Naive B cell (primary cell): Measurements from ENCODE around the gene LHFPL2. TPM values are rescaled to one million over a fixed set of nuclear protein-coding genes. Genes with fewer than 3 reads are reported as not detected.
"Not testable (repeated sequence)": the region's sequence is repeated elsewhere in the genome, so short reads cannot be mapped to it uniquely, and the experiment has no call there.

Experiments used
- ATAC-seq, 2 donors: fragments of 150-1000 bp; cut with Tn5 transposase; 2 replicates each; pipeline ENCODE4 v1.10.0; 2021; ENCODE audit warnings: low read depth in 2 of 2, mild to moderate bottlenecking in 2 of 2, moderate library complexity in 2 of 2
- DNase-seq: peaks from one replicate; pipeline ENCODE4 v3.0.0; 2022
- H3K27ac Mint-ChIP-seq, 6 donors: one replicate each; pipeline ENCODE4 v1.8.0; 2020 to 2022; ENCODE audit warnings: mild to moderate bottlenecking in 6 of 6, mixed read lengths in 6 of 6, moderate library complexity in 5 of 6, inconsistent platforms in 2 of 6
- H3K27me3 Mint-ChIP-seq, 3 donors: one replicate each; pipeline ENCODE4 v1.8.0; 2021 to 2022; ENCODE audit warnings: mixed read lengths in 3 of 3, mild to moderate bottlenecking in 1 of 3
- H3K36me3 Mint-ChIP-seq, 2 donors: one replicate each; pipeline ENCODE4 v1.8.0; 2020 to 2022; ENCODE audit warnings: mixed read lengths in 2 of 2, inconsistent platforms in 1 of 2, mild to moderate bottlenecking in 1 of 2
- H3K4me1 Mint-ChIP-seq, 3 donors: one replicate each; pipeline ENCODE4 v1.8.0; 2020 to 2022; ENCODE audit warnings: mixed read lengths in 3 of 3, inconsistent platforms in 1 of 3, mild to moderate bottlenecking in 1 of 3, moderate library complexity in 1 of 3
- H3K4me3 Mint-ChIP-seq, 8 donors: one replicate each; pipeline ENCODE4 v1.8.0; 2020 to 2022; ENCODE audit warnings: mild to moderate bottlenecking in 8 of 8, mixed read lengths in 8 of 8, moderate library complexity in 8 of 8, inconsistent platforms in 2 of 8
- H3K9me3 Mint-ChIP-seq, 7 donors: one replicate each; pipeline ENCODE4 v1.8.0; 2020 to 2022; ENCODE audit warnings: mixed read lengths in 7 of 7, mild to moderate bottlenecking in 5 of 7, inconsistent platforms in 2 of 7, moderate library complexity in 1 of 7
- polyA plus RNA-seq, 6 donors: library from polyadenylated mRNA; unstranded; fragments of 300-500 nt; fragmentation: Illumina TruSeq; gene quantifications; one replicate each; pipeline ENCODE4 v1.2.3, GENCODE V29; 2021; ENCODE audit warnings: low read depth in 6 of 6

The LHFPL2 gene
- polyA plus RNA-seq, 6 donors from 2014 or later, result 8.1 to 15.0 (median 12.3) TPM

GRCh38 chr5:78675956-78676730 is 27.6 kb upstream of the LHFPL2 start:
- ATAC-seq, result no peak

GRCh38 chr5:78673827-78674226 is 25.3 kb upstream of the LHFPL2 start:
- H3K36me3 Mint-ChIP-seq, ATAC-seq, H3K27ac Mint-ChIP-seq, H3K4me3 Mint-ChIP-seq, H3K27me3 Mint-ChIP-seq, H3K9me3 Mint-ChIP-seq, H3K4me1 Mint-ChIP-seq, DNase-seq: not testable (repeated sequence)

More at GRCh38 chr5:78675956-78676730, 27.6 kb upstream of the LHFPL2 start:
- Mint-ChIP-seq H3K27me3 (peaks cover 0 to 7% (median 5%) of the 10 kb centered on the region in 3 donors), H3K9me3 (peaks cover 0 to 2% (median 0%) of the 10 kb centered on the region in 7 donors), H3K4me3 (no peak overlapping the region), H3K36me3 (peaks cover 0 to 5% of the 10 kb centered on the region in 2 donors), H3K4me1 (peaks cover 0 to 2% (median 0%) of the 10 kb centered on the region in 3 donors), H3K27ac (no peak overlapping the region)
- DNase-seq, result no peak

- Mint-ChIP-seq H3K27ac (no peak overlapping the region), H3K4me1 (peaks cover 11 to 16% (median 15%) of the 10 kb centered on the region in 3 donors), H3K36me3 (peaks cover 0 to 5% of the 10 kb centered on the region in 2 donors), H3K4me3 (no peak overlapping the region), H3K27me3 (peaks cover 0 to 7% (median 5%) of the 10 kb centered on the region in 3 donors), H3K9me3 (peaks cover 0 to 6% (median 1%) of the 10 kb centered on the region in 7 donors)
- DNase-seq (no peak), ATAC-seq (no peak)
These were observed 23.6 kb upstream of the LHFPL2 start for GRCh38 chr5:78672154-78672553.

- H3K36me3 Mint-ChIP-seq, result peaks cover 0 to 5% of the 10 kb centered on the region in 2 donors
These were observed 23.0 kb upstream of the LHFPL2 start for GRCh38 chr5:78671609-78672008.

GRCh38 chr5:78670701-78671269 is 22.2 kb upstream of the LHFPL2 start:
- peaks cover 0 to 10% (median 5%) of the 10 kb centered on the region in 3 donors for H3K27me3 Mint-ChIP-seq
- ATAC-seq (no peak), DNase-seq (no peak)
- H3K27ac Mint-ChIP-seq, result peak overlapping the region in 1 of 6 donors; percentile 56
- peaks cover 0 to 5% of the 10 kb centered on the region in 2 donors for H3K36me3 Mint-ChIP-seq
- peaks cover 0 to 6% (median 1%) of the 10 kb centered on the region in 7 donors for H3K9me3 Mint-ChIP-seq
- no peak overlapping the region for H3K4me3 Mint-ChIP-seq
- H3K4me1 Mint-ChIP-seq, result peaks cover 11 to 16% (median 15%) of the 10 kb centered on the region in 3 donors

More at GRCh38 chr5:78671609-78672008, 23.0 kb upstream of the LHFPL2 start:
- no peak overlapping the region for H3K4me3 Mint-ChIP-seq
- no peak overlapping the region for H3K27ac Mint-ChIP-seq
- peaks cover 11 to 16% (median 15%) of the 10 kb centered on the region in 3 donors for H3K4me1 Mint-ChIP-seq
- no peak for DNase-seq
- H3K27me3 Mint-ChIP-seq, result peaks cover 0 to 7% (median 5%) of the 10 kb centered on the region in 3 donors
- peaks cover 0 to 6% (median 1%) of the 10 kb centered on the region in 7 donors for H3K9me3 Mint-ChIP-seq
- no peak for ATAC-seq

- no peak overlapping the region for H3K4me3 Mint-ChIP-seq
- H3K9me3 Mint-ChIP-seq, result peaks cover 0 to 6% (median 1%) of the 10 kb centered on the region in 7 donors
- peaks cover 0 to under 1% of the 10 kb centered on the region in 2 donors for H3K36me3 Mint-ChIP-seq
- H3K27ac Mint-ChIP-seq, result peak overlapping the region in 3 of 6 donors; percentile 80 to 92 (median 85)
- peaks cover 0 to 10% (median 5%) of the 10 kb centered on the region in 3 donors for H3K27me3 Mint-ChIP-seq
- H3K4me1 Mint-ChIP-seq, result peaks cover 11 to 16% (median 15%) of the 10 kb centered on the region in 3 donors
- ATAC-seq, result no peak
- no peak for DNase-seq
These were observed 20.8 kb upstream of the LHFPL2 start for GRCh38 chr5:78669331-78669730.

GRCh38 chr5:78667461-78668103 is 19.0 kb upstream of the LHFPL2 start:
- no peaks in the 10 kb centered on the region for H3K36me3 Mint-ChIP-seq
- peaks cover 11 to 16% (median 15%) of the 10 kb centered on the region in 3 donors for H3K4me1 Mint-ChIP-seq
- DNase-seq (no peak), ATAC-seq (no peak)
- H3K27me3 Mint-ChIP-seq, result peaks cover 0 to 9% (median 4%) of the 10 kb centered on the region in 3 donors
- H3K4me3 Mint-ChIP-seq, result peak overlapping the region in 1 of 8 donors; percentile 33
- H3K27ac Mint-ChIP-seq, result peak overlapping the region in 1 of 6 donors; percentile 9
- peaks cover 0 to 6% (median 1%) of the 10 kb centered on the region in 7 donors for H3K9me3 Mint-ChIP-seq

GRCh38 chr5:78666975-78667374 is 18.4 kb upstream of the LHFPL2 start:
- not testable (repeated sequence) for DNase-seq, H3K36me3 Mint-ChIP-seq, ATAC-seq, H3K27ac Mint-ChIP-seq, H3K27me3 Mint-ChIP-seq, H3K9me3 Mint-ChIP-seq
- H3K4me3 Mint-ChIP-seq, result peak overlapping the region in 1 of 8 donors; percentile 33
- H3K4me1 Mint-ChIP-seq, result peaks cover 11 to 16% (median 15%) of the 10 kb centered on the region in 3 donors

- DNase-seq (no peak), ATAC-seq (no peak)
- Mint-ChIP-seq H3K27ac (peak overlapping the region in 1 of 6 donors; percentile 43), H3K4me3 (no peak overlapping the region), H3K4me1 (peaks cover 11 to 19% (median 16%) of the 10 kb centered on the region in 3 donors), H3K36me3 (no peaks in the 10 kb centered on the region), H3K27me3 (peaks cover 0 to 9% (median 0%) of the 10 kb centered on the region in 3 donors), H3K9me3 (peaks cover 0 to 6% (median 1%) of the 10 kb centered on the region in 7 donors)
These were observed 17.5 kb upstream of the LHFPL2 start for GRCh38 chr5:78666041-78666444.

GRCh38 chr5:78665534-78665933 is 17.0 kb upstream of the LHFPL2 start:
- H3K27me3 Mint-ChIP-seq, result peaks cover 0 to 9% (median 0%) of the 10 kb centered on the region in 3 donors
- DNase-seq, result no peak
- no peak overlapping the region for H3K4me3 Mint-ChIP-seq
- no peak for ATAC-seq
- H3K4me1 Mint-ChIP-seq, result peaks cover 11 to 19% (median 16%) of the 10 kb centered on the region in 3 donors
- peak overlapping the region in 2 of 6 donors; percentile 3 to 43 for H3K27ac Mint-ChIP-seq
- peaks cover 0 to 6% (median 1%) of the 10 kb centered on the region in 7 donors for H3K9me3 Mint-ChIP-seq
- no peaks in the 10 kb centered on the region for H3K36me3 Mint-ChIP-seq

- H3K27ac Mint-ChIP-seq, result no peak overlapping the region
- no peak overlapping the region for H3K4me3 Mint-ChIP-seq
- H3K4me1 Mint-ChIP-seq, result peaks cover 0 to 8% (median 0%) of the 10 kb centered on the region in 3 donors
- no peak for DNase-seq
- no peaks in the 10 kb centered on the region for H3K36me3 Mint-ChIP-seq
- H3K9me3 Mint-ChIP-seq, result peaks cover 0 to 6% (median 0%) of the 10 kb centered on the region in 7 donors
- ATAC-seq, result no peak
- peaks cover 0 to 9% (median 0%) of the 10 kb centered on the region in 3 donors for H3K27me3 Mint-ChIP-seq
These were observed 13.8 kb upstream of the LHFPL2 start for GRCh38 chr5:78662323-78662722.

- H3K4me3 Mint-ChIP-seq, result no peak overlapping the region
- H3K27ac Mint-ChIP-seq, result peak overlapping the region in 1 of 6 donors; percentile 56
- DNase-seq (no peak), ATAC-seq (peak; percentile 30 to 54)
- no peaks in the 10 kb centered on the region for H3K36me3 Mint-ChIP-seq
- H3K4me1 Mint-ChIP-seq, result peaks cover 0 to 8% (median 0%) of the 10 kb centered on the region in 3 donors
- peaks cover 0 to 6% (median 0%) of the 10 kb centered on the region in 7 donors for H3K9me3 Mint-ChIP-seq
- peaks cover 0 to 9% (median 0%) of the 10 kb centered on the region in 3 donors for H3K27me3 Mint-ChIP-seq
These were observed 13.1 kb upstream of the LHFPL2 start for GRCh38 chr5:78661691-78662090.

- peaks cover 0 to 6% (median 0%) of the 10 kb centered on the region in 7 donors for H3K9me3 Mint-ChIP-seq
- H3K4me3 Mint-ChIP-seq, result no peak overlapping the region
- no peaks in the 10 kb centered on the region for H3K36me3 Mint-ChIP-seq
- H3K4me1 Mint-ChIP-seq, result peaks cover 0 to 8% (median 0%) of the 10 kb centered on the region in 3 donors
- no peak for DNase-seq
- peaks cover 0 to 9% (median 0%) of the 10 kb centered on the region in 3 donors for H3K27me3 Mint-ChIP-seq
- ATAC-seq, result no peak
- no peak overlapping the region for H3K27ac Mint-ChIP-seq
These were observed 12.5 kb upstream of the LHFPL2 start for GRCh38 chr5:78661044-78661443.
